ENCODE results near the gene TTC21B. TPM values are rescaled to one million over a fixed set of nuclear protein-coding genes. Genes with fewer than 3 reads are reported as not detected.

TTC21B gene
- total RNA-seq, 1 donor from 2014 or later = 12.0 TPM

DNA sequence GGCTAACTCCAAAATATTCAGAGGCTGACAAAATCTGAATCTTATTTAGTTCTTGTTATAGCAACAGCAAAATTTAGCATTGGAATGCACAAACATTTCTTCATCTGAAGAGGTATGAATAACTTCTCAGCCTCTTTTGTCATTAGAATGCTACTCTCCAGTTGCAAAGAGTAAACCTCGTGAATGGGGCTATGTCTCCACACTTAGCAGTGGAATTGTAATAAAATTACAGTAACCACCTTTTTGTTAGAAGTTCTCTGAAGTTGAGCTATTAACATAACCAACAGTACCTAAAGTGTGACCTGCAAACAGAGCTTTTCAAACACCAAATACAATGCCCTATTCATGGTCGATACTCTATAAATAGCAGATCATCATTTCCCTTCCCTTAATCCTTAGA lies 109.4 kb downstream of the TTC21B start:
- H3K4me3 Mint-ChIP-seq (ENCODE audit: unreplicated experiment) = no peak overlapping the region
- DNase-seq (ENCODE audit: low read depth) (no peak), FAIRE-seq (no peak)
- H3K27me3 Mint-ChIP-seq (ENCODE audit: low read depth, unreplicated experiment) = no peaks in the 10 kb centered on the region
- peaks cover 3% of the 10 kb centered on the region for H3K9me3 Mint-ChIP-seq (ENCODE audit: unreplicated experiment)
- no peak overlapping the region for H3K4me3 ChIP-seq (ENCODE audit: insufficient read depth, low read depth, low read length)
- H3K9ac ChIP-seq (ENCODE audit: low read length) = no peak overlapping the region
- H3K4me1 Mint-ChIP-seq (ENCODE audit: low read depth, unreplicated experiment) = peaks cover 5% of the 10 kb centered on the region
- H3K27ac ChIP-seq (ENCODE audit: low read depth, low read length) = no peak overlapping the region
- H3K4me2 ChIP-seq (ENCODE audit: low read length) = no peak overlapping the region
- H3K9me3 ChIP-seq (ENCODE audit: insufficient read depth, low read depth, low read length) = no peaks in the 10 kb centered on the region
- no peaks in the 10 kb centered on the region for H3K79me2 ChIP-seq (ENCODE audit: insufficient read depth, low read length)
- H3K36me3 Mint-ChIP-seq (ENCODE audit: low read depth, unreplicated experiment) = no peaks in the 10 kb centered on the region
- no peak overlapping the region for H2AFZ ChIP-seq (ENCODE audit: low read depth, low read length)
- H3K36me3 ChIP-seq (ENCODE audit: insufficient read depth, low read length) = no peaks in the 10 kb centered on the region
- no peaks in the 10 kb centered on the region for H4K20me1 ChIP-seq (ENCODE audit: insufficient read depth, low read length)
- no peaks in the 10 kb centered on the region for H3K4me1 ChIP-seq (ENCODE audit: insufficient read depth, low read length)
- TF ChIP-seq, protein P1, sequence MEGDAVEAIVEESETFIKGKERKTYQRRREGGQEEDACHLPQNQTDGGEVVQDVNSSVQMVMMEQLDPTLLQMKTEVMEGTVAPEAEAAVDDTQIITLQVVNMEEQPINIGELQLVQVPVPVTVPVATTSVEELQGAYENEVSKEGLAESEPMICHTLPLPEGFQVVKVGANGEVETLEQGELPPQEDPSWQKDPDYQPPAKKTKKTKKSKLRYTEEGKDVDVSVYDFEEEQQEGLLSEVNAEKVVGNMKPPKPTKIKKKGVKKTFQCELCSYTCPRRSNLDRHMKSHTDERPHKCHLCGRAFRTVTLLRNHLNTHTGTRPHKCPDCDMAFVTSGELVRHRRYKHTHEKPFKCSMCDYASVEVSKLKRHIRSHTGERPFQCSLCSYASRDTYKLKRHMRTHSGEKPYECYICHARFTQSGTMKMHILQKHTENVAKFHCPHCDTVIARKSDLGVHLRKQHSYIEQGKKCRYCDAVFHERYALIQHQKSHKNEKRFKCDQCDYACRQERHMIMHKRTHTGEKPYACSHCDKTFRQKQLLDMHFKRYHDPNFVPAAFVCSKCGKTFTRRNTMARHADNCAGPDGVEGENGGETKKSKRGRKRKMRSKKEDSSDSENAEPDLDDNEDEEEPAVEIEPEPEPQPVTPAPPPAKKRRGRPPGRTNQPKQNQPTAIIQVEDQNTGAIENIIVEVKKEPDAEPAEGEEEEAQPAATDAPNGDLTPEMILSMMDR (IDR thresholded peaks at IDR 0.05; ENCODE audit: insufficient read depth, low read depth, low read length) = no peak
- TF ChIP-seq EZH2 (IDR thresholded peaks at IDR 0.05; ENCODE audit: insufficient read depth, low read length) = no peak
- no peak overlapping the region for H3K27ac Mint-ChIP-seq (ENCODE audit: unreplicated experiment)
- H3K27me3 ChIP-seq (ENCODE audit: insufficient read depth, low read length) = no peaks in the 10 kb centered on the region

DNA sequence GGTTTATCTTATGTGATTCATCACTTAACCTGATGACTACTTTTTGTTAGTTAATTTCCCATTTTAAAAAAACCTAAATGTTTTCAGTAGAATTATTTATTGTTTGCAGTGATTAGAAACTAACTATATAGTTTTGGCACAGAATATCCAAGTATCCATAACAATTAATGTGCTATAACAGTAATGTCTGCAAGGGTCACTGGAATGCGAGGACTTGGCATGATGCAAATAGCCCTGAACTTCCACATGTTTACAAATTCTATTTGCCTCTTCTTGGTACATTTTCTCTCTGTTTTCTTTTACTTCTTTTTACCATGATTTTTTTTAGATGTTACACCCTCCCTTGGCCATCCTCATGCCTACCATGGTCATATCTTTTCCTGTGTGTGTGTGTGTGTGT lies 110.2 kb downstream of the TTC21B start:
- Histone ChIP-seq H3K4me2 (ENCODE audit: low read length) (no peak overlapping the region), H2AFZ (ENCODE audit: low read depth, low read length) (no peak overlapping the region), H3K79me2 (ENCODE audit: insufficient read depth, low read length) (no peaks in the 10 kb centered on the region), H3K9me3 (ENCODE audit: insufficient read depth, low read depth, low read length) (no peaks in the 10 kb centered on the region), H3K27me3 (ENCODE audit: insufficient read depth, low read length) (no peaks in the 10 kb centered on the region), H3K4me3 (ENCODE audit: insufficient read depth, low read depth, low read length) (no peak overlapping the region), H3K27ac (ENCODE audit: low read depth, low read length) (no peak overlapping the region), H3K9ac (ENCODE audit: low read length) (no peak overlapping the region), H3K4me1 (ENCODE audit: insufficient read depth, low read length) (no peaks in the 10 kb centered on the region), H3K36me3 (ENCODE audit: insufficient read depth, low read length) (no peaks in the 10 kb centered on the region), H4K20me1 (ENCODE audit: insufficient read depth, low read length) (no peaks in the 10 kb centered on the region)
- TF ChIP-seq, protein P1 (IDR thresholded peaks at IDR 0.05; ENCODE audit: insufficient read depth, low read depth, low read length) = no peak
- TF ChIP-seq EZH2 (IDR thresholded peaks at IDR 0.05; ENCODE audit: insufficient read depth, low read length) = no peak
- no peak for FAIRE-seq
- H3K4me3 Mint-ChIP-seq (ENCODE audit: unreplicated experiment) = no peak overlapping the region
- peaks cover 6% of the 10 kb centered on the region for H3K4me1 Mint-ChIP-seq (ENCODE audit: low read depth, unreplicated experiment)
- no peaks in the 10 kb centered on the region for H3K27me3 Mint-ChIP-seq (ENCODE audit: low read depth, unreplicated experiment)
- no peak overlapping the region for H3K27ac Mint-ChIP-seq (ENCODE audit: unreplicated experiment)
- DNase-seq (ENCODE audit: low read depth) = no peak
- H3K36me3 Mint-ChIP-seq (ENCODE audit: low read depth, unreplicated experiment) = no peaks in the 10 kb centered on the region
- peaks cover 3% of the 10 kb centered on the region for H3K9me3 Mint-ChIP-seq (ENCODE audit: unreplicated experiment)

DNA sequence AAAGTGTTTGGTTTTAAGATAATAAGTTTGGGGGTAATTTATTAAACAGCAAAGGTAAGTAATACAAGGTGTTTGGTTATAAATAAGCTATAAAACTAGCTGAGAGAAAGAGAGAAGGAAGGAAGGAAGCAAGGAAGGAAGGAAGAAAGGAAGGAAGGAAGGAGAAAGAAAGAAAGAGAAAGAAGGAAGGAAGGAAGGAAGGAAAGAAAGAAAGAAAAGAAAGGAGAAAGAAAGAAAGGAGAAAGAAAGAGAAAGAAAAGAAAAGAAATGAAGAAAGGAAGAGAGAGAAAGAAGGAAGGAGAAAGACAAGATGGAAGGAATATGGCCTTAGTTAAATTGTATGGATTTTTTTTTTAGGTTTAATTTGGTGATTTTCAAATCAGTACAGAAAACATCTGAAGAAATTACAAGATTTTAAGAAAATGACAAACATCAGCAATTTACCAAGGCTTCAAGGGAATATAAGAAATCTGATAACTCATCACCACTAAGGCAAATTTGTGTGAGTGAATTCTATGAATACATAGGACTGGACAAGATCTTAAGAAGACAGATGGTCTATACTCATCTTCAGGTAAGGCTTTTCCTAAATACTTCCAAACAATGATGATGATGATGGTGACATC lies 113.1 kb downstream of the TTC21B start:
- Mint-ChIP-seq H3K4me1 (ENCODE audit: low read depth, unreplicated experiment) (peaks cover 22% of the 10 kb centered on the region), H3K36me3 (ENCODE audit: low read depth, unreplicated experiment) (no peaks in the 10 kb centered on the region), H3K27ac (ENCODE audit: unreplicated experiment) (no peak overlapping the region), H3K27me3 (ENCODE audit: low read depth, unreplicated experiment) (no peaks in the 10 kb centered on the region), H3K9me3 (ENCODE audit: unreplicated experiment) (peaks cover 3% of the 10 kb centered on the region), H3K4me3 (ENCODE audit: unreplicated experiment) (no peak overlapping the region)
- no peaks in the 10 kb centered on the region for H3K36me3 ChIP-seq (ENCODE audit: insufficient read depth, low read length)
- no peak overlapping the region for H3K9ac ChIP-seq (ENCODE audit: low read length)
- H3K9me3 ChIP-seq (ENCODE audit: insufficient read depth, low read depth, low read length) = no peaks in the 10 kb centered on the region
- H3K79me2 ChIP-seq (ENCODE audit: insufficient read depth, low read length) = no peaks in the 10 kb centered on the region
- no peaks in the 10 kb centered on the region for H4K20me1 ChIP-seq (ENCODE audit: insufficient read depth, low read length)
- no peak overlapping the region for H3K4me2 ChIP-seq (ENCODE audit: low read length)
- no peak overlapping the region for H3K4me3 ChIP-seq (ENCODE audit: insufficient read depth, low read depth, low read length)
- TF ChIP-seq EZH2 (IDR thresholded peaks at IDR 0.05; ENCODE audit: insufficient read depth, low read length) = no peak
- TF ChIP-seq, protein P1 (IDR thresholded peaks at IDR 0.05; ENCODE audit: insufficient read depth, low read depth, low read length) = no peak
- no peaks in the 10 kb centered on the region for H3K27me3 ChIP-seq (ENCODE audit: insufficient read depth, low read length)
- FAIRE-seq (no peak), DNase-seq (ENCODE audit: low read depth) (no peak)
- H3K27ac ChIP-seq (ENCODE audit: low read depth, low read length) = no peak overlapping the region
- H2AFZ ChIP-seq (ENCODE audit: low read depth, low read length) = no peak overlapping the region
- no peaks in the 10 kb centered on the region for H3K4me1 ChIP-seq (ENCODE audit: insufficient read depth, low read length)

Measured in astrocyte (in vitro differentiated cells and primary cell).